BLaER1 treated with 17β-estradiol and CSF1 and Interleukin-3, amounts not matched to agents 10 nM and 100 nM (cell line): ENCODE measurements around the gene FECH.
"Not testable (repeated sequence)": the region's sequence is repeated elsewhere in the genome, so short reads cannot be mapped to it uniquely, and the experiment has no call there.

Experiments
- H3K27ac ChIP-seq, 11 experiments: shearing (Covaris generic); formaldehyde crosslinking; 2 replicates each; pipeline ENCODE4 v1.8.1; 2022
- H3K27me3 ChIP-seq, 11 experiments: shearing (Covaris generic); formaldehyde crosslinking; 2 replicates each; pipeline ENCODE4 v1.8.1; 2022
- H3K36me3 ChIP-seq, 11 experiments: shearing (Covaris generic); formaldehyde crosslinking; 2 replicates each; pipeline ENCODE4 v1.8.1; 2022
- H3K4me1 ChIP-seq, 10 experiments: shearing (Covaris generic); formaldehyde crosslinking; 2 replicates each; pipeline ENCODE4 v1.8.1; 2022
- H3K4me2 ChIP-seq, 11 experiments: shearing (Covaris generic); formaldehyde crosslinking; 2 replicates each; pipeline ENCODE4 v1.8.1; 2022
- H3K4me3 ChIP-seq, 10 experiments: shearing (Covaris generic); formaldehyde crosslinking; 2 replicates each; pipeline ENCODE4 v1.8.1; 2022
- H3K9ac ChIP-seq, 11 experiments: shearing (Covaris generic); formaldehyde crosslinking; 2 replicates each; pipeline ENCODE4 v1.8.1; 2022
- H3K9me3 ChIP-seq, 11 experiments: shearing (Covaris generic); formaldehyde crosslinking; replicated peaks in 1 of 11; 2 replicates each; pipeline ENCODE4 v1.8.1; 2022
- H4K20me1 ChIP-seq, 11 experiments: shearing (Covaris generic); formaldehyde crosslinking; 2 replicates each; pipeline ENCODE4 v1.8.1; 2022
- Cebpa-rat ChIP-seq, 11 experiments: shearing (Covaris generic); IDR thresholded peaks; 2 replicates each; pipeline ENCODE4 v1.8.1; 2022

FECH gene

DNA sequence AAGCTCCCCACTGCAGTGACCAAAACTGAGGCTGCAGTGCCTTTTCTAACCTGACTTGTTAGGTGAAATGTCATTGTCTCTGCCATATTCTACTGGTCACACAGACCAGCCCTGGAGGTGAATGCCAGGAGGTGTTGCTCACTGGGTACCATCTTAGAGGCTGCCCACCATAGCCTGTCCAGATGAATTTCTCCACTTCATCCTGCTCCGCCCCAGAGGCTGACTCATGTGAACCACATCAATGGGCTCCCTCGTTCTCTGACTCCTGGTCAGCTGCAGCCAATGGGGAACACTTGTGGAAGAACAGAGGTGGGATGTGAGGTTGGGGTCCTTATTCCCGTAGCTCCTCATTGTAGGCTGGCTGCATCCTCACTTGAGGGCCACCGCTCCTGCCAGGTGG is 38.5 kb upstream of the FECH start:
- Histone ChIP-seq H3K27me3 (no peaks in the 10 kb centered on the region), H3K4me3 (no peak overlapping the region), H3K36me3 (peaks cover 0 to 6% (median 2%) of the 10 kb centered on the region in 11 experiments; a peak in 16 of 22 replicates), H3K27ac (peak overlapping the region in 3 of 11 experiments; percentile 97 to 99 (median 98); a peak in 6 of 22 replicates), H3K9me3 (no peaks in the 10 kb centered on the region), H3K9ac (no peak overlapping the region), H3K4me2 (peak overlapping the region in 3 of 11 experiments; percentile 24 to 28 (median 26); a peak in 3 of 22 replicates), H4K20me1 (peaks cover 0 to 6% (median under 1%) of the 10 kb centered on the region in 11 experiments; a peak in 6 of 22 replicates), H3K4me1 (peaks cover 15 to 38% (median 26%) of the 10 kb centered on the region in 10 experiments)
- no peak for TF ChIP-seq Cebpa-rat (IDR thresholded peaks at IDR 0.05)

DNA sequence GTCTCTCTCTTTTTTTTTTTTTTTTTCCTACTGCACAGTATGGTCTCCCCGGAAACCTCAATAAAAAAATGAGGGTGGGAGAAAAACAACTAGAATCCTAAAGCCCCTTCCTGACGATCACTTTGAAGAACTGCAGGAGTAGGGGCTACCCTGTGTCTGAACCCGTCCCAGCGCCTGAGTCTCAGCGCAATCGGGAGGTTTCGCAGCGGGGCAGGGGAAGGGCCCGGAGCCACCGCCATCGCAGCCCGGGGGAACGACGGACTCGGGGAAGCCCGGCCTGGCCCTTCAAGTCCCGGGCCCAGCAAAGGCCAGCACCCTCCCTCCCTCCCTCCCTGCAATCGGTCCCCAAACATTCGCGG is 34.7 kb upstream of the FECH start:
- Histone ChIP-seq H3K9ac (peak overlapping the region; percentile 87 to 97 (median 93)), H3K4me2 (peak overlapping the region; percentile 73 to 93 (median 82)), H3K4me3 (peak overlapping the region; percentile 73 to 84 (median 79)), H4K20me1 (peaks cover 15 to 44% (median 38%) of the 10 kb centered on the region in 11 experiments; a peak in 20 of 22 replicates), H3K4me1 (peaks cover 31 to 49% (median 36%) of the 10 kb centered on the region in 10 experiments), H3K9me3 (no peaks in the 10 kb centered on the region), H3K36me3 (peaks cover 26 to 43% (median 39%) of the 10 kb centered on the region in 11 experiments), H3K27me3 (no peaks in the 10 kb centered on the region), H3K27ac (peak overlapping the region; percentile 89 to 99 (median 95))
- TF ChIP-seq Cebpa-rat (IDR thresholded peaks at IDR 0.05) = no peak

DNA sequence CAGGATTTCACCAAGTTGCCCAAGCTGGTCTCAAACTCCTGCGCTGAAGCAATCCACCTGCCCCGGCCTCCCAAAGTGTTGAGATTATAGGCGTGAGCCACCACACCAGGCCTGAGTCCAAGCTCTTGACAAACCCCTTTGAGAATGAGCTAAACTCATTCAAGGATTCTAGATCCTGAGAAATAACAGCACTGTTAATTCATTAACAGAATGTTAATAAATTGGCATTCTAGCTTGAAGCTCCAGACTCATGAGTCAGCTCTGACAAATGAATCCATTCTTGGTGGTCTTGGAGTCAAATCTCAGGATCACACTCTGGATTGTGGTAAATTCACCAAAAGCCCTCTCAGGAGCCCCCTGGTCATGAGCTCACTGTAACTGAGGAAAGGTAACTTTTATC is 33.4 kb upstream of the FECH start:
- Histone ChIP-seq H3K27ac (peak overlapping the region in 10 of 11 experiments; percentile 5 to 99 (median 94); a peak in 11 of 22 replicates), H3K9me3 (no peaks in the 10 kb centered on the region), H3K36me3 (peaks cover 39 to 57% (median 52%) of the 10 kb centered on the region in 11 experiments), H4K20me1 (peaks cover 21 to 58% (median 49%) of the 10 kb centered on the region in 11 experiments; a peak in 21 of 22 replicates), H3K27me3 (no peaks in the 10 kb centered on the region), H3K4me3 (peak overlapping the region; percentile 73 to 84 (median 79); a peak in 13 of 20 replicates), H3K4me1 (peaks cover 31 to 45% (median 36%) of the 10 kb centered on the region in 10 experiments), H3K4me2 (peak overlapping the region; percentile 73 to 93 (median 82)), H3K9ac (peak overlapping the region; percentile 46 to 97 (median 91); a peak in 18 of 22 replicates)
- TF ChIP-seq Cebpa-rat (IDR thresholded peaks at IDR 0.05) = no peak

DNA sequence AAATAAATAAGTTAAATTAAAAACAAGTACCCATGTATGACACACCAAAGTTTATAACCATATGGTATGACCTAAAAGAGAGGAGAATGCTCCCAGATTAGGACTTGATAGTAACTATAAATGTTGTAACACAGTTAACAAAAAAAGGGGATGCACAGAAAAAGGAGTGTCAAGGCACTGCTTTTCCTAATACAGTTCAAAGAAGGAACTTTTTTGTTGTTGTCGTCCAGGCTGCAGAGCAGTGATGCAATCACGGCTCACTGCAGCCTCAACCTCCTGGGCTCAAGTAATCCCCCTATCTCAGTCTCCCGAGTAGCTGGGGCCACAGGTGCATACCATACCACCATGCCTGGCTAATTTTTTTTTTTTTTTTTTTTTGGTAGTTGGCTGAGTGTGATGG is 32.4 kb upstream of the FECH start:
- H3K4me1 ChIP-seq = peaks cover 31 to 41% (median 35%) of the 10 kb centered on the region in 10 experiments
- peaks cover 49 to 66% (median 62%) of the 10 kb centered on the region in 11 experiments for H3K36me3 ChIP-seq
- no peak overlapping the region for H3K4me3 ChIP-seq
- H3K4me2 ChIP-seq = peak overlapping the region; percentile 73 to 93 (median 82); a peak in 18 of 22 replicates
- H3K27ac ChIP-seq = peak overlapping the region in 2 of 11 experiments; percentile 20 to 99; a peak in 2 of 22 replicates
- peak in 3 of 11 experiments; percentile 11 to 27 (median 16); a peak in 1 of 22 replicates for TF ChIP-seq Cebpa-rat (IDR thresholded peaks at IDR 0.05)
- H3K27me3 ChIP-seq = no peaks in the 10 kb centered on the region
- H3K9me3 ChIP-seq = no peaks in the 10 kb centered on the region
- H3K9ac ChIP-seq = peak overlapping the region in 3 of 11 experiments; percentile 23 to 91 (median 32); a peak in 3 of 22 replicates
- peaks cover 29 to 67% (median 58%) of the 10 kb centered on the region in 11 experiments; a peak in 21 of 22 replicates for H4K20me1 ChIP-seq

DNA sequence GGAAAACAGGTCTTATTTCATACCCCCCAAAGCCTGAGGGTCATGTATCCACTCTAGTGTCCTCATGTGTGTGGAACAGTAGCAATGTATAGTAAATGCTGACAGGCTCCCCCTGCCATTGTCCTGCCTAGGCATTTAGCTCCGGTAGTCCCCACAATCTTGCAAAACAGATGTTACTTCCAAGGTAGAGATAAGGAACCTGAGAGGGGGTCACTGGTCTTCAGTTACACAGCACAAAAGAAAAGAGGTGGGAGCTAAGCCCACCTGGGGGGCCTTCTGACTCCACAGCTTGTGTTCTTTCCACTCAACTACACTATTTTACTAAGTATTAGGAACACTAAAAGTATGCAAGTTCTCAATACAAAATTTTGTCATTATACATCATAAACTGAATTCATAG is 17.4 kb upstream of the FECH start:
- H3K9ac ChIP-seq = no peak overlapping the region
- no peaks in the 10 kb centered on the region for H3K27me3 ChIP-seq
- H3K4me3 ChIP-seq = no peak overlapping the region
- H3K4me2 ChIP-seq = no peak overlapping the region
- TF ChIP-seq Cebpa-rat (IDR thresholded peaks at IDR 0.05) = no peak
- H3K9me3 ChIP-seq = no peaks in the 10 kb centered on the region
- H3K4me1 ChIP-seq = no peaks in the 10 kb centered on the region
- peaks cover 21 to 69% (median 35%) of the 10 kb centered on the region in 11 experiments; a peak in 21 of 22 replicates for H4K20me1 ChIP-seq
- H3K36me3 ChIP-seq = peaks cover 99 to 100% (median 100%) of the 10 kb centered on the region in 11 experiments
- no peak overlapping the region for H3K27ac ChIP-seq

DNA sequence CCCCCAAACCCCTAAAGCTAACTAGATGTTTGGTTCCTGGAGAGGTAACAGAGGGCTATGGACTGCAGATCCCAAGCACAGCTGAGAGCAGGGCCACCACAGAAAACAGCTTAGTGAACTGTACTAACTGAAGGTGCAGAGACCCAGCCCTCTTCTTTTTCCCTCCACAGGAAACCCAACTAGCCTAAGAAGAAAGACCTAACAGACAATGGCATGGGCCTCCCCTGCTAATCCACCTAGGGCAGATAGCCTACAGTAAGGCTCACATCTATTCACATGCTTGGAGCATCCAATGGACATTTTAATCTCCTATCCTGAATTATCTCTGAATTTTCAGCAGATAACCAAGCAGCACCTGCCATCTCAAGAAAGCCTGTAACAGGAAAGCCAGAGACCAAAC is 8.8 kb upstream of the FECH start:
- H4K20me1 ChIP-seq = peaks cover 0 to 8% (median 0%) of the 10 kb centered on the region in 11 experiments; a peak in 3 of 22 replicates
- TF ChIP-seq Cebpa-rat (IDR thresholded peaks at IDR 0.05) = no peak
- H3K4me2 ChIP-seq = no peak overlapping the region
- no peaks in the 10 kb centered on the region for H3K27me3 ChIP-seq
- no peak overlapping the region for H3K27ac ChIP-seq
- H3K36me3 ChIP-seq = peaks cover 24 to 42% (median 36%) of the 10 kb centered on the region in 11 experiments
- no peak overlapping the region for H3K4me3 ChIP-seq
- peaks cover 0 to 13% (median 5%) of the 10 kb centered on the region in 11 experiments; a peak in 8 of 22 replicates for H3K9me3 ChIP-seq
- no peak overlapping the region for H3K9ac ChIP-seq
- H3K4me1 ChIP-seq = peaks cover 0 to 15% (median 6%) of the 10 kb centered on the region in 10 experiments; a peak in 8 of 20 replicates

DNA sequence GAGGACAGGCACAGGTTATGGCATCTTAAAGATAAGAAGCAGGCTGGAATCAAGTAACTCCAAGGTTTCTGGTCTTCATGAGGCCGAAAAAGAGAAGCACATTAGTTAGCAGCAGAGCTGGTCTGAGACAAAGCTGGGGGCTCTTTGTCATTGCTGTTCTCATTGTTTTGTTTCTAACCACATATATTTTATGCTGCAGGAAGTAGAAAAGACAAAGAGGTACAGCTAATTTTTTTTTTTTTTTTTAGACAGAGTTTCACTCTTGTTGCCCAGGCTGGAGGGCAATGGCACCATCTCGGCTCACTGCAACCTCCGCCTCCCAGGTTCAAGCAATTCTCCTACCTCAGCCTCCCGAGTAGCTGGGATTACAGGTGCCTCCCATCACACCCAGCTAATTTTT is 6.2 kb upstream of the FECH start:
- H3K4me1 ChIP-seq, H3K9me3 ChIP-seq, H3K9ac ChIP-seq, H3K4me2 ChIP-seq, H3K27ac ChIP-seq, H3K4me3 ChIP-seq, H3K27me3 ChIP-seq, H4K20me1 ChIP-seq: not testable (repeated sequence)
- peaks cover 0 to 17% (median 10%) of the 10 kb centered on the region in 11 experiments; a peak in 17 of 22 replicates for H3K36me3 ChIP-seq

DNA sequence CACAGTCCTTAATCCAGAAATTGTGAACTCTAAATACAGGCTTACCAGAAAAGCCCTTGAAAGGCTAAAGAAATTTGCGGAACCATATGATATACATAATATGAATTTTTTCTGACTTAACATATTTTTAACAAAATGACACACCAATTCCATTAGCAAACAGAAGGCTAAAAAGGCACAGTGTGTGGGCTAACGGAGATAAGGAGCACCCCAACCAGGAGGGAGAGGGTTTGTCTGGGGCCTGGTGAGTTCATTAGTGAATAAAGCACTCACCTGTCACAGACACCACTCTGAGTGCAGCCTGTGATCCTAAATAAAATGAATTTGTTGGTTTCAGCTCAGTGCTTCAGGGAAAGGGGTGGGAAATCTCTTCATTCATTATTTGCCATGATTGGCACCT is 2.7 kb upstream of the FECH start:
- Histone ChIP-seq H3K4me3 (no peak overlapping the region), H3K36me3 (0 out of 22 replicates have a peak, but pooled peaks cover 0 to 7% (median 0%) of the 10 kb centered on the region in 11 experiments), H3K4me1 (peaks cover 10 to 15% (median 11%) of the 10 kb centered on the region in 10 experiments), H3K27ac (no peak overlapping the region), H4K20me1 (no peaks in the 10 kb centered on the region; a peak in 1 of 22 replicates), H3K9ac (no peak overlapping the region), H3K4me2 (no peak overlapping the region), H3K27me3 (no peaks in the 10 kb centered on the region), H3K9me3 (no peaks in the 10 kb centered on the region)
- TF ChIP-seq Cebpa-rat (IDR thresholded peaks at IDR 0.05) = no peak

DNA sequence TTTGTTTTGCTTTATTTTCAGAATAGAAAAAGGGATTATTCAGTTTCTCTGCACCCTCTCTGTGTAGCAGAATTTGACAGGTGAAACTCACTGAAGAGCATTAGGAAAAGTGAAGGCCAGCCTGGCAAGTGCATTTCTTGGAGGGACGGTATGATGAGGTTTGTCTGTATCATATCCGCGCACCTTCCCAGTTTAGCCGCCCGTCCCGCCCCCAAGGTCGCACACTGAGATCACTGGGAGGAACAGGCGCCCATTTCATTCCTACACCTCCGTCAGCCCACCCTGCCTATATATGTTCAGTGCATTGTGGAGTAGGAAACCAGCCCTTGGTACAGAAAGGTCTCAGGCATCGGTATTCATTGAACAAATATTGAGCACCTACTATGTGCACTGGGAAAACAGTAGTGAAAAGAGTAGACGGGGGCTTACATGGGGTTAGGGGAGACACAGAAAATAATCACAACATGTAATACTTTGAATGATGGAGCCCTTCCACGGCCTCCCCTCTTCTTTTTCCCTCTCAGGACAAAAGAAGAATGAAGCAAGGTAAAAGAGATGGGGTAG is 678 bp upstream of the FECH start:
- H3K36me3 ChIP-seq = no peaks in the 10 kb centered on the region; a peak in 2 of 22 replicates
- peak overlapping the region; percentile 63 to 87 (median 76); a peak in 19 of 20 replicates for H3K4me3 ChIP-seq
- H3K4me1 ChIP-seq = peaks cover 10 to 17% (median 11%) of the 10 kb centered on the region in 10 experiments
- no peak for TF ChIP-seq Cebpa-rat (IDR thresholded peaks at IDR 0.05)
- no peaks in the 10 kb centered on the region for H3K27me3 ChIP-seq
- no peaks in the 10 kb centered on the region for H3K9me3 ChIP-seq
- peak overlapping the region in 8 of 11 experiments; percentile 70 to 86 (median 80); a peak in 15 of 22 replicates for H3K27ac ChIP-seq
- H3K4me2 ChIP-seq = peak overlapping the region; percentile 86 to 99 (median 96)
- H4K20me1 ChIP-seq = no peaks in the 10 kb centered on the region; a peak in 1 of 22 replicates
- peak overlapping the region; percentile 78 to 88 (median 86); a peak in 16 of 22 replicates for H3K9ac ChIP-seq
